Posterior vena cava (tissue), 2 donors: ENCODE results near the gene TMEM108. TPM values are rescaled to one million over a fixed set of nuclear protein-coding genes. Genes with fewer than 3 reads are reported as not detected.

Experiments
- DNase-seq: peaks from one replicate; pipeline ENCODE4 v3.0.0-alpha.2; 2020; ENCODE audit warnings: low spot score
- intact Hi-C, 2 donors: fragments of 100-400 bp; cut with DNase I; formaldehyde crosslinking; loops; one replicate each; pipeline versions ENCODE4 v1.14.1 to v1.14.2; 2022 to 2023
- total RNA-seq, 2 donors: library from RNA; stranded (reverse); fragmentation: NEBNext Ultra II Directional; extraction: Animal tissue kit (Norgen Biotek cat#: 25700); gene quantifications; one replicate each; pipeline ENCODE4 v1.2.1, GENCODE V29; 2021
- donor health status: DM: yes; HTN: yes; CAD: no.
- donor health status: DM: yes; HTN: yes; CAD: no.

The TMEM108 gene
- total RNA-seq, 2 donors from 2014 or later, result 2.1 to 2.8 TPM

GRCh38 chr3:133192967-133193366 lies 154.8 kb downstream of the TMEM108 start:
- no peak for DNase-seq
- intact Hi-C loops, result no loop called here

- intact Hi-C loops, result no loop called here
- DNase-seq, result no peak
Measured at GRCh38 chr3:133196527-133196926, 158.3 kb downstream of the TMEM108 start.

GRCh38 chr3:133197619-133198018 lies 159.4 kb downstream of the TMEM108 start:
- no peak for DNase-seq
- intact Hi-C loops, result no loop called here

GRCh38 chr3:133206921-133207320 lies 168.7 kb downstream of the TMEM108 start:
- intact Hi-C loops, result no loop called here
- DNase-seq, result no peak

- no peak for DNase-seq
- intact Hi-C loops, result no loop called here
Measured at GRCh38 chr3:133208184-133208583, 170.0 kb downstream of the TMEM108 start.

GRCh38 chr3:133209871-133210550 lies 171.8 kb downstream of the TMEM108 start:
- intact Hi-C loops, result no loop called here
- no peak for DNase-seq

- intact Hi-C loops, result no loop called here
- DNase-seq, result no peak
Measured at GRCh38 chr3:133210656-133211055, 172.5 kb downstream of the TMEM108 start.

- no peak for DNase-seq
- intact Hi-C loops, result no loop called here
Measured at GRCh38 chr3:133211449-133211848, 173.3 kb downstream of the TMEM108 start.

GRCh38 chr3:133211856-133212255 lies 173.7 kb downstream of the TMEM108 start:
- intact Hi-C loops, result no loop called here
- no peak for DNase-seq

GRCh38 chr3:133213937-133214336 lies 175.7 kb downstream of the TMEM108 start:
- intact Hi-C loops, result no loop called here
- DNase-seq, result no peak

GRCh38 chr3:133227813-133228212 lies 189.6 kb downstream of the TMEM108 start:
- intact Hi-C loops, result no loop called here
- DNase-seq, result no peak

GRCh38 chr3:133230195-133230594 lies 192.0 kb downstream of the TMEM108 start:
- intact Hi-C loops, result no loop called here

GRCh38 chr3:133236901-133237300 lies 198.7 kb downstream of the TMEM108 start:
- intact Hi-C loops, result no loop called here
- DNase-seq, result no peak

More at GRCh38 chr3:133230195-133230594, 192.0 kb downstream of the TMEM108 start:
- DNase-seq, result no peak

- no peak for DNase-seq
- intact Hi-C loops, result no loop called here
Measured at GRCh38 chr3:133237380-133237779, 199.2 kb downstream of the TMEM108 start.

- intact Hi-C loops, result no loop called here
- DNase-seq, result no peak
Measured at GRCh38 chr3:133238015-133238414, 199.8 kb downstream of the TMEM108 start.

- DNase-seq, result no peak
- intact Hi-C loops, result no loop called here
Measured at GRCh38 chr3:133246119-133246518, 207.9 kb downstream of the TMEM108 start.

GRCh38 chr3:133246773-133247172 lies 208.6 kb downstream of the TMEM108 start:
- DNase-seq, result no peak
- intact Hi-C loops, result no loop called here

- intact Hi-C loops, result no loop called here
- no peak for DNase-seq
Measured at GRCh38 chr3:133248389-133248788, 210.2 kb downstream of the TMEM108 start.

- intact Hi-C loops, result no loop called here
- no peak for DNase-seq
Measured at GRCh38 chr3:133249490-133249889, 211.3 kb downstream of the TMEM108 start.

- intact Hi-C loops, result no loop called here
- no peak for DNase-seq
Measured at GRCh38 chr3:133254151-133254550, 216.0 kb downstream of the TMEM108 start.

GRCh38 chr3:133254716-133255115 lies 216.5 kb downstream of the TMEM108 start:
- no peak for DNase-seq
- intact Hi-C loops, result no loop called here
